HG02943 (cell line): ENCODE measurements around the gene CPT1B.
"Not testable (repeated sequence)": the region's sequence is repeated elsewhere in the genome, so short reads cannot be mapped to it uniquely, and the experiment has no call there.

ENCODE experiments used
- ATAC-seq: cut with Tn5 transposase; IDR thresholded peaks from one replicate; pipeline ENCODE4 v1.9.1; 2021; ENCODE audit warnings: mild to moderate bottlenecking, low read depth, moderate library complexity; ENCODE audit not compliant: unreplicated experiment

The CPT1B gene

GRCh38 chr22:50520826-50521453, 57.3 kb downstream of the CPT1B start:
- no peak for ATAC-seq

- not testable (repeated sequence) for ATAC-seq
Observed at GRCh38 chr22:50520184-50520583, 58.0 kb downstream of the CPT1B start.

- ATAC-seq, result no peak
Observed at GRCh38 chr22:50519151-50519550, 59.1 kb downstream of the CPT1B start.
